ENCODE data around the gene DAZ2.
"Not testable (repeated sequence)": the region's sequence is repeated elsewhere in the genome, so short reads cannot be mapped to it uniquely, and the experiment has no call there.

Gene DAZ2

GRCh38 chrY:23219233-23219632 is at the start of gene DAZ2:
Gene DAZ2 (plus strand): TSS chrY:23219533. CDS start chrY:23219741, 208 bp downstream.
- DNase-seq: not testable (repeated sequence)

DNA sequence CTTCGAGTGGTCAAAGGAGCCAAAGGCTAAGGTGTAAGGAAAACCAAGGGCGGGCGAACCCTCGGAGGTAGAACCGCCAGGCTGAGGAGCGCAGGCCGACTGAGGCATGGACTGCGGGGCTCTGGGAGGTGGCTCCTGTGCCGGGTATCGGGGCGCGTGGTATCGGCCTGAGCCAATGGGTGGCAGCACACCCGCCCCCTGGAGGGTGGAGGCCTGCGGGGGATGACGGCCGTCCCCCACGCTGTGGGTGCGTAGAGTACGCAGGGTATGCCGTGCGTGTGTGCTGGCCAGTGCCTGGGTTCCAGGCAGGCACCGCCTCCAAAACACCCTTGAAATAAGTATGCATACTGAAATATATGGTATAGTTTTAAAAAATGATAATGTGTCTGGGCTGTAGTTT is 20.4 kb upstream of the DAZ2 start, which contains the start of gene DAZ1:
DAZ1 (minus strand) TSS at position 101 of the 400 bp plus-strand sequence. CDS start 208 bp downstream, outside the sequence.
- DNase-seq: not testable (repeated sequence)

- DNase-seq: not testable (repeated sequence)
Measured at GRCh38 chrY:23207455-23207854, 11.9 kb upstream of the DAZ2 start.

DNA sequence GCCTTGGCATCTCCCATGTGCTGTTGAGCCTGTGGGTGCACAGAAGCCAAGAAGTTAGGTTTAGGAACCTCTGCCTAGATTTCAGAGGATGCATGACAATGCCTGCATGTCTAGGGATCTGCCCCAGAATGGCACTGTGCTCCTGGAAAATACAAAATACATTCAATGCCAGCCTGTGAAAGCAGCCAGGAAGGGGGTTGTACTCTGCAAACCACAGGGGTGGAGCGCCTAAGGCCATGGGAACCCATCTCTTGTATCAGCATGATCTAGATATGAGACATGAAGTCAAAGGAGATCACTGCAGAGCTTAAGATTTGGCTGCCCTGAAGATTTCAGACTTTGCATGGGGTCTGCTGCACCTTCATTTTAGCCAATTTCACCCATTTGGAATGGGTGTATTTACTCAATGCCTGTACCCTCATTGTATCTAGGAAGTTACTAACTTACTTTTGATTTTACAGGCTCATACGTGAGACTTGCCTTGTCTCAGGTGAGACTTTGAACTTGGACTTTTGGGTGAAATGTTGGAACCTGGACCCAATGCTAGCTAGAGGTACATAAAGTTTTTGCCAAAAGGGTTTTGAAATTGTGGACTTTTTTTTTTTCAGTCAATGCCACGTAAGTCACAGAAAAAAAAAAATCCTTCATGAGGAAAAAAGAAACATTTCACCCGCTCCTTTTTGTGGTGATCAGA is 9.4 kb upstream of the DAZ2 start:
- DNase-seq: not testable (repeated sequence)

- DNase-seq: not testable (repeated sequence)
Measured at GRCh38 chrY:23210681-23211080, 8.7 kb upstream of the DAZ2 start.
